ENCODE data around the gene CPNE5.

The CPNE5 gene

DNA sequence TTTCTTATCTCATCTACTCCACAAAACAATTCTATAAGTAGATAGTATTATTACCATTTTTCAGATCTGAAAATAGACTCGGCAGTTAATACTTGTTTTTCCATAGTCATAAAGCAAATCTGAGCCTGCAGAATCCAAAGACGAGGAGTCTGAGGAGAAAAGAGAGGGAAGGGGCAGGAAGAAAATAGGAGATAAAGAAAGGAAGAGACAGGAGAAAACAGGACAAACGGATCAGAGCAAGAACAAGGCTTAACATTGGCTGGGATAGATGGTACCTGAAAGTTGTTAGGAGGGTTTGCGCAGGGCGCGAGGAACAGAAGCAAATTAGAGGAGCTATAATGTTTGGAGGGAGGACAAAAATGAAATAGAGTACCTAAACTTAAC lies 36.0 kb upstream of the CPNE5 start:
- no peak for DNase-seq
- Histone ChIP-seq H3K27ac (peak overlapping the region; percentile 99), H3K36me3 (replicated peaks) (peaks cover 1% of the 10 kb centered on the region), H3K27me3 (replicated peaks) (no peaks in the 10 kb centered on the region), H3K4me3 (ENCODE audit: low read depth, low read length) (peak overlapping the region; percentile 96)
- in situ Hi-C loops (cut with HindIII; ENCODE audit: low pct_ligation_motif_present, low sequenced_read_pairs), result no loop called here
- TF ChIP-seq CTCF (IDR thresholded peaks at IDR 0.05; ENCODE audit: low read depth, low read length, missing control alignments), result no peak

- Histone ChIP-seq H3K27ac (peak within 1 kb of the TSS; percentile 99), H3K27me3 (replicated peaks) (no peaks in the 10 kb centered on the region), H3K36me3 (replicated peaks) (peaks cover 3% of the 10 kb centered on the region), H3K4me3 (ENCODE audit: low read depth, low read length) (peak within 1 kb of the TSS; percentile 96)
- in situ Hi-C loops (cut with HindIII; ENCODE audit: low pct_ligation_motif_present, low sequenced_read_pairs), result no loop called here
- peak; percentile 6 for TF ChIP-seq CTCF (IDR thresholded peaks at IDR 0.05; ENCODE audit: low read depth, low read length, missing control alignments)
- peak; percentile 85 for DNase-seq
Measured at GRCh38 chr6:36874443-36875249, 35.4 kb upstream of the CPNE5 start, which contains the start of gene PPIL1. TSS of gene PPIL1 (minus strand) at chr6:36874803. CDS start at chr6:36874772, 31 bp downstream.

DNA sequence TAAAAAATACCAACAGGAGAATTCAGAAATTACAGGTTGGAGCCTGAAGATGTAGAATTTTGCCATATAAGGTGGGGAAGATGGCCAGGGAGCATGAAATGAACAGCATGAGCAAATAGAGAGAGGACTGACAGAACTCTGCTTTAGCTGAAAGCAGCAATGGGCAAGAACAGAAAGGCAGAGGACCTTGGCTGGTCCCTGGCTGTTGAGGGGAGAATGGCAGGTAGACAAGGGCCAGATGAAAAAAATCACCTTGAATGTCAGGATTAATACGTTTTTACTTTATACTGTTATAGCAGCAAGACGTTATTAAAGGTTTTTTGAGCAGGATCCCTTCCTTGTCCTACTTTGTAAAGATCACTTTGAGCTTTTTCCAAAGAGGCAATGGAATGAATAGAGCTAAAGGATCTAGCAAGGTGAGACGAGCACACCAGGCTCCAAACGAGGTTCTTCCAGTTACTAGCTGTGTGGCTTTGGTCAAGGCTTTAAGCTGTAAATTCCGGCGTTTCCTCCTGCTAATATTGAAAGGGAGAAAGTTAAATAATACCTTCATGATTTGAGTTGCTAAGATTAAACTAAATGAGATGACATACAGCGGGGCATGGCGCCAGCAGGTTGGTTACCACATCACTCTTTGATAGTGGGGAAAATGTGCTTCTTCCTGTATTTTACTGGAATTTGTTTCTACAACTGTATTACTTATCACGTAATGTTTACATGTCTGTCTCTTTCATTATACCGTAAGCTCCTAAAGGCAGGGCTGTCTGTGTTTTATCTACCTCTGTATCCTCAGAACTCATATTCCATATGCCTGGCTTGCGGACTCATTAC lies 34.6 kb upstream of the CPNE5 start:
- Histone ChIP-seq H3K27me3 (replicated peaks) (no peaks in the 10 kb centered on the region), H3K4me3 (ENCODE audit: low read depth, low read length) (peak overlapping the region; percentile 96), H3K27ac (peak overlapping the region; percentile 99), H3K36me3 (replicated peaks) (peaks cover 6% of the 10 kb centered on the region)
- in situ Hi-C loops (cut with HindIII; ENCODE audit: low pct_ligation_motif_present, low sequenced_read_pairs), result no loop called here
- DNase-seq, result no peak
- TF ChIP-seq CTCF (IDR thresholded peaks at IDR 0.05; ENCODE audit: low read depth, low read length, missing control alignments), result peak; percentile 49

DNA sequence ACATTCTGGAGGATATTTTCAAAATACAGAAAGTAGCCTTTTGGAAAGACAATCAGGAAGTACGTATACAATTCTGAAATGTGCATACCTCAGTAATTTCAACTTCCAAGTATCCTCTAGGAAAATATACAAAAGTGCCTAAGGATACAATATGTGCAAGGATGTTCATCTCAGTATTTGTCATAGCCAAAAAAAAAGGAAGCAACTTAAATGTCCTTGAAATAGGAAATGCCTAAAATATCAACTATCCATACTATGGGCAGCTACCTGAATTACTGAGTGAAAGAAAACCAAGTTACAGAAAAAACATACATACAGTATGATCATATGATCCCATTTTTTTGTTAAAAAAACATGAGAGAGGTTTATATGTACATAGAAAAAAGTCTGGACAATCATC lies 33.9 kb upstream of the CPNE5 start:
- no peak for DNase-seq
- Histone ChIP-seq H3K4me3 (ENCODE audit: low read depth, low read length) (no peak overlapping the region), H3K27me3 (replicated peaks) (no peaks in the 10 kb centered on the region), H3K27ac (no peak overlapping the region), H3K36me3 (replicated peaks) (peaks cover 6% of the 10 kb centered on the region)
- no peak for TF ChIP-seq CTCF (IDR thresholded peaks at IDR 0.05; ENCODE audit: low read depth, low read length, missing control alignments)
- in situ Hi-C loops (cut with HindIII; ENCODE audit: low pct_ligation_motif_present, low sequenced_read_pairs), result no loop called here

- in situ Hi-C loops (cut with HindIII; ENCODE audit: low pct_ligation_motif_present, low sequenced_read_pairs), result no loop called here
- Histone ChIP-seq H3K4me3 (ENCODE audit: low read depth, low read length) (no peak overlapping the region), H3K27me3 (replicated peaks) (no peaks in the 10 kb centered on the region), H3K36me3 (replicated peaks) (peaks cover 6% of the 10 kb centered on the region), H3K27ac (no peak overlapping the region)
- DNase-seq, result no peak
- TF ChIP-seq CTCF (IDR thresholded peaks at IDR 0.05; ENCODE audit: low read depth, low read length, missing control alignments), result no peak
Measured at GRCh38 chr6:36871686-36872085, 32.4 kb upstream of the CPNE5 start.

Data from brain microvascular endothelial cell (primary cell).